GM10266 (cell line): Measurements from ENCODE around the gene VPS37C.

Experiments used
- DNase-seq: peaks from one replicate; pipeline ENCODE4 v3.0.0; 2012; ENCODE audit errors: extremely low spot score
- CTCF ChIP-seq: IDR thresholded peaks from 2 replicates; pipeline ENCODE4 v1.5.1; 2012; ENCODE audit warnings: mild to moderate bottlenecking, low read depth; ENCODE audit not compliant: control insufficient read depth, insufficient read depth; ENCODE audit errors: missing control alignments

The VPS37C gene

GRCh38 chr11:61119055-61119454 lies 42.2 kb downstream of the VPS37C start:
- no peak for DNase-seq
- no peak for TF ChIP-seq CTCF

- DNase-seq: no peak
- no peak for TF ChIP-seq CTCF
These were observed 42.8 kb downstream of the VPS37C start for GRCh38 chr11:61118406-61118805.

GRCh38 chr11:61118004-61118403 lies 43.2 kb downstream of the VPS37C start:
- DNase-seq: no peak
- no peak for TF ChIP-seq CTCF

- no peak for TF ChIP-seq CTCF
- no peak for DNase-seq
These were observed 44.1 kb downstream of the VPS37C start for GRCh38 chr11:61117168-61117520.

- TF ChIP-seq CTCF: no peak
- no peak for DNase-seq
These were observed 44.6 kb downstream of the VPS37C start for GRCh38 chr11:61116426-61117167.

- no peak for TF ChIP-seq CTCF
- no peak for DNase-seq
These were observed 45.6 kb downstream of the VPS37C start for GRCh38 chr11:61115498-61116224.

GRCh38 chr11:61114913-61115312 lies 46.3 kb downstream of the VPS37C start:
- no peak for DNase-seq
- no peak for TF ChIP-seq CTCF
